ENCODE data around the gene CSF1. TPM values are rescaled to one million over a fixed set of nuclear protein-coding genes. Genes with fewer than 3 reads are reported as not detected.
"Not testable (repeated sequence)": the region's sequence is repeated elsewhere in the genome, so short reads cannot be mapped to it uniquely, and the experiment has no call there.

CSF1 gene, protein sequence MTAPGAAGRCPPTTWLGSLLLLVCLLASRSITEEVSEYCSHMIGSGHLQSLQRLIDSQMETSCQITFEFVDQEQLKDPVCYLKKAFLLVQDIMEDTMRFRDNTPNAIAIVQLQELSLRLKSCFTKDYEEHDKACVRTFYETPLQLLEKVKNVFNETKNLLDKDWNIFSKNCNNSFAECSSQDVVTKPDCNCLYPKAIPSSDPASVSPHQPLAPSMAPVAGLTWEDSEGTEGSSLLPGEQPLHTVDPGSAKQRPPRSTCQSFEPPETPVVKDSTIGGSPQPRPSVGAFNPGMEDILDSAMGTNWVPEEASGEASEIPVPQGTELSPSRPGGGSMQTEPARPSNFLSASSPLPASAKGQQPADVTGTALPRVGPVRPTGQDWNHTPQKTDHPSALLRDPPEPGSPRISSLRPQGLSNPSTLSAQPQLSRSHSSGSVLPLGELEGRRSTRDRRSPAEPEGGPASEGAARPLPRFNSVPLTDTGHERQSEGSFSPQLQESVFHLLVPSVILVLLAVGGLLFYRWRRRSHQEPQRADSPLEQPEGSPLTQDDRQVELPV
- 10 to 100 TPM; 44.8 to 46.6 TPM for total RNA-seq

DNA sequence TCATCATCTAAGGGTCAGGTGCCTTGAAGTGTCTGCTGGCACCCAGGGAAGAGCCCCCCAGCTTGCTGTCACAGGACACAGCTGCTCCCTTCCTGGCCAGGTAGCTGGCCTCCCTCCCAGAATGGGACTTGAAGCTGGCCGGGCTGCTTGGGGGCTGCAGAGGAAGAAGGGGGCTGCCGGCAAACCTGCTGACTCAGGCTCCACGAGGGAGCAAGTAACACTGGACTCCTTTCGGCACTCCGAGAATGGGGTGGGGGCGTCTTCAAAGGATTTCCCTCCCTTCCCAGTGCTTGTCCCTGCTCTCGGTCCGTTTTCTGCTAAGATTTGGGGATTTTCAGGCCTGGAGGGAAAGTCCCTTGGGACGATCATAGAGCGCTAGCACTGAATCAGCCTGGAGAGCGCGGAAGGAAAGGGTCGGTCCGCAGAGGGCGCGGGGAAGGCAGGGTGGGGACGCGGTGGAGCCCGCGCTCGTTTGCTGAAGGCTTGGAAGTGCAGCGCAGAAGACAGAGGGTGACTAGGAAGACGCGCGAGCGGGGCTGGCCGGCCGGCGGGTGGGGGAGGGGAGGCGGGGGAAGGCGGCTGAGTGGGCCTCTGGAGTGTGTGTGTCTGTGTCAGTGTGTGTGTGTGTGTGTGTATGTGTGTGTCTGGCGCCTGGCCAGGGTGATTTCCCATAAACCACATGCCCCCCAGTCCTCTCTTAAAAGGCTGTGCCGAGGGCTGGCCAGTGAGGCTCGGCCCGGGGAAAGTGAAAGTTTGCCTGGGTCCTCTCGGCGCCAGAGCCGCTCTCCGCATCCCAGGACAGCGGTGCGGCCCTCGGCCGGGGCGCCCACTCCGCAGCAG lies at the start of gene CSF1:
Gene CSF1 (plus strand): TSS at position 727 of the 840 bp plus-strand sequence. CDS start 175 bp downstream, outside the sequence.
- CTCF ChIA-PET = interaction anchor here (0.9 to 1.9 kb wide), 4 partner anchors 19 to 134 kb away, joined by 4 to 13 read pairs (median 4); partner anchors contain the start of gene AHCYL1
- POLR2A ChIA-PET = interaction anchor here (1.2 to 2.1 kb wide), 2 partner anchors 108 to 119 kb away, joined by 6 read pairs; no protein-coding TSS in a partner anchor

DNA sequence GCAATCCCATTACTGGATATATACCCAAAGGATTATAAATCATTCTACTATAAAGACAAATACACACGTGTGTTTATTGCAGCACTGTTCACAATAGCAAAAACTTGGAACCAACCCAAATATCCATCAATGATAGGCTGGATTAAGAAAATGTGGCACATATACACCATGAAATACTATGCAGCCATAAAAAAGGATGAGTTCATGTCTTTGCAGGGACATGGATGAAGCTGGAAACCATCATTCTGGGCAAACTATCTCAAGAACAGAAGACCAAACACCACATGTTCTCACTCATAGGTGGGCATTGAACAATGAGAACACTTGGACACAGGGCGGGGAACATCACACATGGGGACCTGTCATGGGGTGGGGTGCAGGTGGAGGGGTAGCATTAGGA lies 49.0 kb upstream of the CSF1 start:
- CTCF ChIA-PET, POLR2A ChIA-PET: not testable (repeated sequence)

DNA sequence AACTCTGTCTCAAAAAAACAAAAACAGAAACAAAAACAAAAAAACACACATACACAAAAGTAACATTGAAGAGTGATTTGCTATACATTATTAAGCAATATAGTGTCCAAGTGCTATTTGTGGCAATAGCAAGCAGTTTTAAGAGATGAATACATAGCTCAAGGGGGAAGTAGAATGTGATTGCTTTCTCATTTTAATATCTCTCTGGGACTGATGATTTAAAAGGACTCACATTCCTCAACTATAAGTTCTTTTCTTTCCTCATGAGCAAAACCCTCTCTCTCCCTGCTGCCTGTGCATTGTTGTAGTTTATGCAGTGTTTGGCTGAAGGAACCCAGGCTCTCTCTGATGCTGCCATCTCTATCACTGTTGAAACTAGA lies 47.0 kb upstream of the CSF1 start:
- ChIA-PET CTCF (no interaction called here), POLR2A (no interaction called here)

DNA sequence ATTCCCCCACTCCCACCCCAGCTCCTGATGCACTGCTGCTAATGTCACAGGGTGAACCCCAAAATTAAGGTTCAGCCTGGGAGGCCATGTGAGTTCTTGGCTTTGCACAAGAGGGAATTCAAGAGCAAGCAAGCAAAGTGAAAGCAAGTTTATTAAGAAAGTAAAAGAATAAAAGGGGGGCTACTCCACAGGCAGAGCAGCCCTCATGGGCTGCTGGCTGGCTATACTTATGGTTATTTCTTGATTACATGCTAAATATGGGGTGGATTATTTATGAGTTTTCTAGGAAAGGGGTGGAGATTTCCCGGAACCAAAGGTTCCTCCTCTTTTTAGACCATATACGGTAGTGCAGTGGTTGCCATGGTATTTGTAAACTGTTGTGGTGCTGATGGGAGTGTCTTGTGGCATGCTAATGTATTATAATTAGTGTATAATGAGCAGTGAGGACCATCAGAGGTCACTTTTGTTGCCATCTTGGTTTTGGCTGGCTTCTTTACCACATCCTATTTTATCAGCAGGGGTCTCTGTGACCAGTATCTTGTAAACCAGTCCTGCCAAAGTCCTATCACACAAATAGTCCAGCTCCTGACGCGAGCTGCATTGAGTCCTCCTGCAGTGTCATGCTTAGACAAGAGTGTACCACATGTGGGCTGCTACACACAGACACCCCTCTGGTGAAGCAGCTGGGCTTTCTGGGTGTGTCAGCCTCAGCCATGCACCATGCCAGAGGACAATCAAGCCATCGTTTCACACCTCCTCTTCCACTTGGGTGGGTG lies 46.4 kb upstream of the CSF1 start:
- ChIA-PET CTCF (no interaction called here), POLR2A (no interaction called here)

DNA sequence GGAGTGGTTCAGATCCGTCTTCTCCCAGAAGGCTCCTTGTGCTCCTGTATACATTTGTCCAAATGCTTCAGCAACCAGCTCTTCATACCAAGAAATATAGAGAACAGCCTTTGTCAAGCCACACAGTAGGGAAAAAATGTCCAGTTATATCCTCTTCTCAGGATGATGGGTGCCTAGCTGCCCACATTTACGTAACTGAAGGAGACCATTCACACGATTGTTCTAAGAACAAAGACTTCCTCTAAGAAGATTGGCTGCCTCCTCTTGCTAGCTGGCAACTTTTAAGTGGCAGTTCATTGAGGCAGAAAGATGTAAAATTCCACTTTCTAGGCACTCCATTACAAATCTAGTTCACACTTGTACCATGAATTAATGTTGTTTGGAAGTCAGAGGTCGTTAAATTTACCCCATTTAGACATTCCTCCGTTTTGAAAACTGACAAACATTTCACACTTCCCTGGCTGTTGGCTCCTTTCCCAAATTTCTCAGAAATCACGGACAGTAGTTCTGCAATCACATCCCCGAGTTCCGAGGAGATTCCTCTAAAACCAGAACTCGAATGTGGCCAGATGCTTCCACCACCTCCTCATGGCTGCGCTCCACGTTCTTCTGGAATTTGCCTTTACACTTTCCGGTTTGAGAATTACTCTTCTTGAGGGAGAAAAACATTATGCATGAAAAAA lies 45.6 kb upstream of the CSF1 start:
- ChIA-PET CTCF (no interaction called here), POLR2A (no interaction called here)

DNA sequence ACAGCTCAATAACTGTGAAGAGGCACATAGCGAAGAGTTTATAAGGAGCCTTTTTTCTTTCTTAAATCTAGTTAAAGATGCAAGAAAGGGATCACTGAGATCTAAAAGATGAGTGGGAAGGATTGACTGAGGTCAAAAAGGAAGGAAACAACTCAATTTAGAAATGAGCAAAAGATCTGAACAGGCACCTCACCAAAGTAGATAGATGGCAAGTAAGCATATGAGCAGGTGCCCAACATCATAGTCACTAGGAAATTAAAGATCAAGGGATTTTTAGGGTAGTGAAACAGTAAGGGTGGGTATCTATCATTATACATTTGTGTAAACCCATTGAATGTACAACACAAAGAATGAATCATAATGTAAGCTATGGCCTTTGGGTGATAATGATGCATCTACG lies 44.6 kb upstream of the CSF1 start:
- CTCF ChIA-PET = no interaction called here

DNA sequence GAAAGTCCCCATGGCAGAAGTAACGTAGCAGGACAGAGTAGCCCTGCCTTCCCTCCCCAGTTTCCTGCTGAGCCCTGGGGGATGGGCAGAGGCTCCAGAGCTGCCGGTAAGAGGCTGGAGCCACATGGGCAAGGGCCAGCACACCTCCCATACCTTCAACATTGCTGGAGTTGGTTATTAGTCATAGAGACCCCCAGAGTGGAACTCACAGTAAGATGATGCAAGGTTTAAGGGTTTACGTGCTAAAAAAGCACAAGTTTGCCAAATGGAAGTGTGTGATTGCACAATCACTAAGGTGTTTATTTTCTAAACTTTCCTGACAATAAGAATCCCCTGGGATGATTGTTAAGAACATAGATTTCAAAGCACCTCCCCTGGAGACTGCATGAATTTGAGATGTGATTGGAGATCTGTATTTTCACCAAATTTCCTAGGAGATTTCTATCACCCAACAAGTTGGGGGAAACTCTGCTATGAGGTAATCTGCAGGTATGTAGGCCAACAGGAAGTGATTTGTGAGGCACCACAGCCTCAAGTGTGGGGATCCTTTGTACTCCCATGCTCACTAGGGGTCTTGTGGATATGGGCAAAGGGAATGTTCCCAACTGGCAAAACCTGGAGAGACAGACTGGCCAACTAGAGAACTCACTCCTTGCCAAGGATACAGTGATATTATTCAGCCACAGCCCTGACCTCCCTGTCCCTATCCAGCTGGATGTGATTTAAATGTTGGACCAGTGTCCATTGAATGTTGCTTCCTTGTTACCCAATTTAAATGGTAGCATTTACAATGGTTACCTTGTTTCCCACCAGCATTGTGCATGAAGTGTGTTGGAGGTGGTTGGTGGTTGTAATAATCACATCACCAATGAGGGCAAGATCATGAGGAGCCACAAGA lies 37.1 kb upstream of the CSF1 start:
- CTCF ChIA-PET = no interaction called here
- POLR2A ChIA-PET = no interaction called here

More for the DNA sequence above, 44.6 kb upstream of the CSF1 start:
- POLR2A ChIA-PET = no interaction called here

DNA sequence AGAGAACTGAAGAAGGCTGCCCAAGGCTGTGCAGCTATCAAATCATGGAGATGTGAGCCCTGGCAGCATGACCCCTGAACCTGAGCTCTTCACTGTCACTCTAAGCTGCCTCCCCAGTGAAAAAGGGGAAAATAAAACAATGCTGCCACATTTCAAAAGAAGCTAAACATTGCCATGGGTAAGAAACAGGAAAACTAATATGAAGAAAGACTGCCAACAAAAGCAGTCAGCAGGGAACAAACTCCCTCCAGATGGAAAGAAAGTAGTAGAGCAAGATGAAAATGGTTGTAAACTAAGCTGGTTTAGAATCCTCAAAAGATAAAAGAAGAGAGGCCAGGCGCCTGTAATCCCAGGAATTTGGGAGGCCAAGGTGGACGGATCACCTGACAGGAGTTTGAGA lies 36.2 kb upstream of the CSF1 start:
- POLR2A ChIA-PET = no interaction called here
- CTCF ChIA-PET = no interaction called here

DNA sequence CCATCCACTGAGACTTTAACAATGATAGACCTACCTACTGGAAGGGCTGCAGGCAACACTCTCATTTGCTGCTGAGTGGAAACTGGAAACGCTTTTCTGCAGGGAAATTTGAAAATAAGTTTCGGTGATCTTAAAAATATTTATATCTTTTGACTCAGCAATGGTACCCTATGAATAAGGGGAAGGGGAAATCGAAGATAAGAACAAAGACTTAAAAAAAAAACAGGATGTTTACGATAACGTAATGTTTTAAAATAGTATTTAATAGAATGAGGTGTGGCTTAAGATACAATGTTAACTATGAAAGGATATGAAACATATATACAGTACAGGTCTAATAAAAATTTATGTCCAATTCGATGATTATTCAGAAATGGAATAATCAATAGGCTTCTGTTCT lies 34.8 kb upstream of the CSF1 start:
- POLR2A ChIA-PET = no interaction called here
- CTCF ChIA-PET = no interaction called here

DNA sequence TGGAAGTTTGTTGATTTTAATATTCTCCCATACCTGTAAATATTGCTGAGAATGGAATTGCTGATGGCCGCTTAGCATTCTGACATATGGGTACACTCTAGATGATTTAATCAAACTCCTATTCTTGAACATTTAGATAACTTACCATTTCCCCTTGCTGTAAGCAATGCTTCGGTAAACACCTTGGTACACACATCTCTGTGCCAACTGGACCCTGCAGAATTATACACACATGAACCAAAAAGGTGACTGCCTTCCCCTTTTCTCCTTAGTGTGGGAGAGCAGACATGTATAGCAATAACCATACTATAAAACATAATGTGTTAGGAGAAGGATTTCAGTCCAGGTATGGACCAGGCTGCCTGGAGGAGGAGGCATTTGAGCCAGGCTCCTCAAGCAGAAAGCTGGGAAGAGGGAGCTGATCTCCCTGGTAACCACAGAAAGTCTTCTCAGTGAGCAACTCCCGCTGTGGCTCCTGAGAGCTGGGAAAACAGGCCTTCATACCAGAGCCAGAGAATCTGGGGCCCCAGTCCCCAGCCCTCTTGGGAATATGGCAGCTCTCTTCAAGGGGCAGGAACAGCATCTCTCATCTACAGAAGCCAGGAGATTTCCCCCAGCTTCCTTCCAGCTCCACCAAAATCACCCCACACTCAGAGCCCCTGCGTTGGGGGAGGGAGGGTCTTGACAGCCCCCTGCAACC lies 33.9 kb upstream of the CSF1 start:
- POLR2A ChIA-PET = no interaction called here
- CTCF ChIA-PET = no interaction called here

DNA sequence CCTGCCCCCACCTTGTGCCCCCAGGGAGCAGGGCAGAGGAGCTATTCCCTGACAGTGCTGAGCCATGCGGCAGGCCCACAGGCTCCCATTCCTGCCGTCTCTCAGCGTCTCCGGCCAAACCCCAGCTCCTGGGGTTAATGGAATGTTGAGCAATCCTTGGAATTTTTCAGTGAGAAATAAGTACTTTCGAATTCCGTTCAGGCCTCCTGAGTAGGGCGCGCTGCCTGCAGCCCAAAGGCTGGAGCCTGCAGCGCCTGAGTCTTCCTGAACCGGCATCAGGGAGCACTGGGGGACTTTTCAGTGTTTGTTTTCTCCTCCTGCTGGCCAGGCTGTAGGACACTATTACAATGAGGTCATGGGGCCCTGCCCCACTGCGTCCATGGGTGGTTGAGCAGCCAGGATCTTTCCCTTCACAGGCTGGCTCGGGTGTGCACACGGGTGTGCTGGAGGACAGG lies 33.3 kb upstream of the CSF1 start:
- ChIA-PET POLR2A (no interaction called here), CTCF (no interaction called here)

DNA sequence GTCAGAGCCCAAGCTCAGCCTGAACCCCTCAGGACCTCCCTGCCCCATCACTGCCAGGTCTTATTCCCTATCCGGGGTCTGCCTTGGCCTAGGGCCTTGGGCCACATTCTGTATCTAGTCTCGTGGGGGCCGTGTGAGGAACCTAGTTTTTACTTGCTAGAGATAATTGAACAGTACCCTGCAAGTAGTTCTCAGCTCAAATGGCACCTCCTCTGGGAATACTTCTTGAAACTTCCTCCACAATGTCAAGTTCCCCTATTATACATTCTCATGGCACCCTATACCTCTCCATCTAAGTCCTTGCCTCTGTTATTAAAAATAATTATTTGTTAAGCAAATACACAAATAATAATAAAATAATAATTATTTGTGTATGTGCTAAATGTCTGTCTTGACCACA lies 32.9 kb upstream of the CSF1 start:
- CTCF ChIA-PET = no interaction called here

DNA sequence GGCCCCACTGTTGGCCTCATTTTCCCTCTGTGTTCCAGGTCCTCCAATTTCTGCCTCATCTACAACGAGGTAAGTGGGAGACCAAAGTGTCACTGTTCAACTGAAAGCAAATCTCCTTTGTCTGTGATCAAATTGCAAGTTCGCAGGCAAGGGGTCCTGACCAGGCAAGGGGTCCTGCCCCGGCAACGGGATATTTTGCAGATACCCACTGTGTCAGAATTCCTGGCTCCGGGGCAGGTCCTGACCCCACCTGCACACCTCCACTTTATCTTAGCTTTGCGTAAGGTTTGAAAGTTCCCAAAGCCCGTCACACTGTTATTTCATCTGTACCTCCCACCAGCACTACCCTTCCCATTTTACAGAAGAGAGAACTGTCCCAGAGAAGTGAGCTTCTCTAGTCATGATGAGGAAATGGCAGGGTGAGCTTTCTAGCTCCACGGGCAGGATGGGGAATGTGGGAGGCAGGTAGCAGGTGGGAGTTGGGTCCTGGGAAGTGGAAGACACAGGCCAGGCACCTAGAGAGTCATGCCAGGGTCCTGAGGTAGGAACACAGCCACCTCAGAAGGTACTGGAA lies 32.0 kb upstream of the CSF1 start:
- CTCF ChIA-PET = no interaction called here
- POLR2A ChIA-PET = no interaction called here

More for the DNA sequence above, 32.9 kb upstream of the CSF1 start:
- POLR2A ChIA-PET = no interaction called here

DNA sequence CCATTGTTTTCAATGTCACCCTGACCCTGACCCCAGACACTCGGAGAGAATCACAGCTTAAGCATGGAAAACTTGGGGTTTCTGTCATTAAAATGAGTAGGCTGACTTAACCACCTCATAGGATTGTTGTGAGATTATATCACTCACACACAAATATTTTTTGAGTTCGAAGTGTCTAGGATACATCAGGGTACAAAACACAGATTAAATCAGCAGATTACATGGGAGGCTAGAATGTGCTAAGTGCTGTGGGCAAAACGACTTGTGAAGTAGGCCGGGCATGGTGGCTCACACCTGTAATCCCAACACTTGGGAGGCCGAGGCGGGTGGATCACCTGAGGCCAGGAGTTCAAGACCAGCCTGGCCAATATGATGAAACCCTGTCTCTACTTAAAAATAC lies 31.3 kb upstream of the CSF1 start:
- CTCF ChIA-PET = not testable (repeated sequence)

DNA sequence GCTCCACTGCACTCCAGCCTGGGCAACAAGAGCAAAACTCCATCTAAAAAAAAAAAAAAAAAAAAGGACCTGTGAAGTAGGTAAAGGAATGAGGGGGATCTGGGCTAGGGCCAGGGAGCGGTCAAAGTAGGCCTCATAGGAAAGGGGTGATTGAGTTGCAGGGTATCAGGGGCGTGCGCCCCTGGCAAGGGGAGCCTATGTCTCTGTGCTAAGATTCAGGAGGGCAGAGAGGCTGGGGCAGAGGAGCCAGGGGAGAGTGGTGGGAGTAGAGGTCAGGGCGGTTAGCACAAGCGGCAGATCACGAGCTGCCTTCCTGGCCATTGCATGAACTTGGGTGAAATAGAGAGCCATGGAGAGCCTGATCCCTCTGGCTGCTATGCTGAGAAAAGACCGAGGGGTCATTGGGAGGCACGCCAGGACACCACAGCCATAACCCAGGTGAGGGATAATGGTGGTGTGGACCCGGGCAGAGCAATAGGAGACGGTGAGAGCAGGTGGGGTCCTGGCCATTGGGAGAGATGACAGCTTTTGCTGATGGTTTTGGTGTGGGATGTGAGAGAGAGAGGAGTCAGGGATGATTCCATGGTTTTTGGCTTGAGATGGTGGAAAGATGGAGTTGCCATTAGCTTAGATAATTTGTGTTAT lies 30.6 kb upstream of the CSF1 start:
- POLR2A ChIA-PET = no interaction called here
- CTCF ChIA-PET = interaction anchor here (1.2 kb wide), 1 partner anchor 11 kb away, joined by 3 read pairs; no protein-coding TSS in a partner anchor

More for the DNA sequence above, 31.3 kb upstream of the CSF1 start:
- POLR2A ChIA-PET = not testable (repeated sequence)

DNA sequence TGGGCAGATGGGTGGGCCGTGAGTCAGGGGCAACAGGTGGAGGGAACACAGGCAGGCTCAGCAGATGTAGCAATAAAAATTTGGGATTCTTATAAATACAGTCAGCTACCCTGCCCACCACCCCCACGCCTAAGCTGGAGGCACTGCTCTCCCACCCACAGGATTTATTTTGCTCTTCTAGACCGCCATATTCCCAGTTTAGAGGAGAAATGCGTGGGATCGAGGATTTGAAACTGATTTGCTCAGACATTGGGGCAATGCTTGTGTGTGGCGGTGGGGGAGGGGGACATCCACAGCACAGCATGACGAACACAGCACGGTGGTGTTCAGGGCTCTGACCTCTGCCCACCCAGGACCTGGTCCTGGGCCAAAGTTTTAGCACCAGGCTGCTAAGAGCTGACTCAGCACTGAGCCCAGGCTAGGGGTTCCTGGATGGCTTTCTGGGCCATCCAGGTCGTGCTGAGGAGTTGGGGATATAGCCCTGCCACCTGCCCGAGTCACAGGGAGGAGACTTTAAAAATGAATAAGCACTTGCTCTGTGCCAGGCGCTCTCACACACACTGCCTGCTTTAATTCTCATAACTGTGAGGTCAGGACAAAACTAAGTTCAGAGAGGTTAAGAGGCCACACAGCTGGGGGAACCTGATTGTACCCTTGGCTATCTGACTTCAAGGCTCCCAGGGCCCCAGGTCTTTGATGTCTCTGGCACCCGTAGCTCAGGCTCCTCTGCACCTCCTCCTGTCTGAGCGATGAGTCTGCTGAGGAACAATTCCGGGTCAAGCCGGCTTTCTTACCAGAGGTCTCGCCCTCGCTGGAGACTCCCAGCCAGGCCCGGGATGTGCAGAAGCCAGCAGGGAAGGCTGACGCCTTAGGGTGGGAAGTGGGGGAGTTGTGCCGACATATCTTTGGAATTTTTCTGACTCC lies 29.4 kb upstream of the CSF1 start:
- POLR2A ChIA-PET = no interaction called here

More for the DNA sequence above, 29.4 kb upstream of the CSF1 start:
- CTCF ChIA-PET = interaction anchor here (1.2 kb wide), 1 partner anchor 9 kb away, joined by 3 read pairs; no protein-coding TSS in a partner anchor

Data from activated CD8-positive, alpha-beta memory T cell treated with anti-CD3 and anti-CD28 coated beads for 36 hours (primary cell).